GM18498 (cell line): ENCODE data around the gene SLC66A1.

Experiments used
- ATAC-seq: cut with Tn5 transposase; IDR thresholded peaks from one replicate; pipeline ENCODE4 v1.9.1; 2021; ENCODE audit warnings: mild to moderate bottlenecking, moderate library complexity; ENCODE audit not compliant: unreplicated experiment

SLC66A1 gene

GRCh38 chr1:19375631-19376400, 63.7 kb downstream of the SLC66A1 start:
- no peak for ATAC-seq

- no peak for ATAC-seq
Measured at GRCh38 chr1:19376428-19377372, 64.6 kb downstream of the SLC66A1 start.

DNA sequence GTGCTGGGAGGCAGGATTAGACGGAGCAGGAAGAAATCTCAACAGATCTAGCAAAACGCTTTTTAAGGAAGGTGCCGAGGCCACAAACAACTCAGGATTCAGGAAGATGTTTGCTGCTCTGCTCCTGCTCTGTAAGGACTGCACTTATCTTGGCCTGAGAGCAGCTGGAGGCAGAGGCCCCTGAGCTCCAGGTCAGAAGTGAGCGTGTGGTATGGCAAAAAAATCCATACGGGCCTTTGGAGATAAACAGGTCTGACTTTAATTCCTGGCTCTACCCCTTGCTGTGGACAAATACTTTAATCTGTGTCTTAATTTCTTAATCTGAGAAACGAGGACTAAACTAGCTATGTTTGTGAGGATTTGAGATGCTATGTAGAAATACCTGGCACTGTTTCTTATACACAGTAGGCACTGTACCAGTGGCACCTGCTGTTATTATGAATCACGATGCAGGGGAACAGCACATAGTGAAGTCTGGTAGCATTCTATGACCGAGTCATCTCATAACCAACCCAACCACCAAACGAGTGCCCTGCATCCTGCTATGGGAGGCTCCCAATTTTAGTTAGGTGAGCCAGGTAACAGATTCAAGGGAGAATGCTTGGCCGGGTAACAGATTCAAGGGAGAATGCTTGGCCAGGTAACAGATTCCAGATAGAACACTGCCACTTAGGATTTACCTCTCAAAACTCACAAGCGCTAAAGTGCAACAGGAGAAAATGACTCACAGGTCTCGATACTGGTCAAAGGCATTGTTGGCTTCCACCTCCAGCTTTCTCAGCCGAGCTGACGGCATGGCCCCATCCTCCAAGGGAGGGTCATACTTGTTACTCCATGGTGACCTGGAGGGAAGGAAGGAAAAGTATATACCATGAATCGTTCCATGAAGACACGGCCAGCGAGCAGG, 65.9 kb downstream of the SLC66A1 start:
- no peak for ATAC-seq
